Cardiac septum (tissue), 1 donor: ENCODE results near the gene CFAP77. TPM values are rescaled to one million over a fixed set of nuclear protein-coding genes. Genes with fewer than 3 reads are reported as not detected.

Experiments
- DNase-seq: peaks from one replicate; pipeline ENCODE4 v3.0.0-alpha.2; 2020; ENCODE audit warnings: low spot score
- intact Hi-C: fragments of 100-400 bp; cut with DNase I; formaldehyde crosslinking; loops from one replicate; pipeline ENCODE4 v1.14.0; 2022
- total RNA-seq: library from RNA; stranded (reverse); fragmentation: NEBNext Ultra II Directional; extraction: Animal tissue kit (Norgen Biotek cat#: 25700); gene quantifications from one replicate; pipeline ENCODE4 v1.2.1, GENCODE V29; 2021
- donor health status: DM: no; HTN: no; CAD: no.

CFAP77 gene
- total RNA-seq, 1 donor from 2014 or later = 1.2 TPM

- no peak for DNase-seq
- intact Hi-C loops = no loop called here
These were observed 100.2 kb downstream of the CFAP77 start for GRCh38 chr9:132509928-132510874.

DNA sequence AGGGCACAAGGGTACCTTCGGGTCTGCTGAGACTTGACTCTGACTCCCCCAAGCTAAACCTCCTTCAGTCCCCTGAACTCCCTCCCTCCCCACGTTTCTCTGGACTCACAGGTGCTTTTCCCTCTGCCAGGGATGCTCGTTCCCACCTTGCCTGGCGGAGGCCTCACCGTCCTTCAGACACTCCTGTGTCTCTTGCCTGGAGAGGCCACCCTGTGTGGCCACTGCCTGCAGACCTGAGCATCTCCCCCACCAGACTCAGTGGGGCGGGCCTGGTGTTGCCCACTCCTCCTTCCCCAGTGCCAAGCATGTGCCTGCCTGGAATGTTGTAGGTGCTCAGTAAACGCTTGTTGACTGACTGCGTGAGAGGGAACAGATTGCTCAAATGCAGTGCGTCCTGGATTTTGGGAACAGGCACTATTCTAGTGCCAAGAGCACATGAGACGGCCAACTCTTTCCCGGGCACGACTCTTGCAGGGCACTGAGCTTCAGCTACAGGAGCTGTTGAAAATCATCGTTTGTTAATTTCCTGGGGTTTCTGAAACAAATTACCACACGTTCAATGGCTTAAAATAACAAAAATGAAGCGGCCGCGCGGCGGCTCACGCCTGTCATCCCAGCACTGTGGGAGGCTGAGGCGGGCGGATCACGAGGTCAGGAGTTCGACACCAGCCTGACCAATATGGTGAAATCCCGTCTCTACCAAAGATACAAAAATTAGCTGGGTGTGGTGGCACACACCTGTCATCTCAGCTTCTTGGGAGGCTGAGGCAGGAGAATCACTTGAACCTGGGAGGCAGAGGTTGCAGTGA, 101.4 kb downstream of the CFAP77 start:
- intact Hi-C loops = no loop called here
- no peak for DNase-seq

DNA sequence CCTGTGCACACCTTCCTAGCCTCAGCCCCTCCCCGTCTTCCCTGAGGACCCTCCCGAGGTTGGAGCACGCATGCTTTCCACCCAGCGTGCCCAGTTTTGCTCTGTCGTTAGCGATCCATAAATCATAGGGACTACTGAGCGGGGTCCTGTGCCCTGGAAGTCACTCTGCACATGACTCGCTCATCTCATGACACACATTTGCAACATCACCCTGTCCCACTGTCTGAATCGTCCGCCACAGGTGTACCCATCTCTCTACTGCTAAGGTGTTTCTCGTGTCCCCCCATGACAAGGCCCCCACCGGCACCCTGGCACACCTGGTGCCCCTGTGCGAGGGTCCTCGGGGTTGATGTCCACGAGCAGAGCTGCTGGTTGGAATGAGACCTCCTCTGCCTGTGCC, 103.4 kb downstream of the CFAP77 start:
- intact Hi-C loops = no loop called here
- no peak for DNase-seq

DNA sequence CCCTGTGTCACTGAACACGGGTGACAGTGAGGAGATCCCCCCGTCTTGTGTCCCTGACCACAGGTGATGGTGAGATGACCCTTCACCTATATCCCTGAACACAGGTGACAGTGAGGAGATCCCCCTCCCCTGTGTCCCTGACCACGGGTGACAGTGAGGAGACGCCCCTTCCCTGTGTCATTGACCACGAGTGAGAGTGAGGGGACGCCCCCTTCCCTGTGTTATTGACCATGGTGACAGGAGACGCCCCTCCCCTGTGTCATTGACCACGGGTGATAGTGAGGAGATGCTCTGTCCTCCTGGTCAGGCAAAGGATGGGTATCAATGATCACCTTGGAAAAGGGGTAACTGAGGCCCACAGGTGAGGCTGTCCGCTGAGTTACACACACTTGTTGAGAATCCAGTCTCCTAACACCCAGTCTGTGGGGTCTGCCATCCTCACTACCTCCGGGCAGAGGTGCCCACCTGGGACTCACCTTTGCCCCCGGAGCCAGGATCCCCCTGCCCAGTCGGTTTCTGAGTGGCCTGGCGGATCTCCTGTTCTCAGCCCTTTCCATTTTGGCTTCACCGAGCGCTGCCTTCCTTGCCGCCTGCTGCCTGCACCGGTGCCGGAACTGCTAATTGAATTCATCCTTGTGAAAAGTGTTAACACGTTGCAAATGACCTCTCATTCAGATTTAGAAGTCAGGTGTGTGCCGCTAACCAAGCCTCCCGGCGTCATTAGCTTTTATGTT, 104.2 kb downstream of the CFAP77 start:
- intact Hi-C loops = no loop called here
- DNase-seq = no peak

DNA sequence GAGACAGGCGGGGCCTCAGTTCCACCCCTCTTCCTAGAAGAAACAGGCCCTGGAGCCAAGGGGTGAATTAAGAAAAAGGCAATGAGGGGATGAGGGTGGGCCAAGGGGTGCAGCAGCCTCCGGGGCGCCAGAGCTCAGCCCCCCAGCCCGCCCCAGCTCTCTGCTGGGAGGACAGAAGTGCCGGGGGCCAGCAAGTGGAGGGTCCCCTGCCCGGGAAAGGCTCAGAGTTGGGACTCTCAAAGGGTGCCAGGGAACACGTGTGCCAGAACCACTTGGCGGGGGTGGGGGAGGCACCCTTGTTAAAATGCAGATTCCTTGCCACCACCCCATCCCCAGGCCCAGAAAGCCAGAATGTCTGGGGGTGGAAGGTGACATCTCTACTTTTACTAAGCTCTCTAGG, 104.8 kb downstream of the CFAP77 start:
- DNase-seq = no peak
- intact Hi-C loops = no loop called here

DNA sequence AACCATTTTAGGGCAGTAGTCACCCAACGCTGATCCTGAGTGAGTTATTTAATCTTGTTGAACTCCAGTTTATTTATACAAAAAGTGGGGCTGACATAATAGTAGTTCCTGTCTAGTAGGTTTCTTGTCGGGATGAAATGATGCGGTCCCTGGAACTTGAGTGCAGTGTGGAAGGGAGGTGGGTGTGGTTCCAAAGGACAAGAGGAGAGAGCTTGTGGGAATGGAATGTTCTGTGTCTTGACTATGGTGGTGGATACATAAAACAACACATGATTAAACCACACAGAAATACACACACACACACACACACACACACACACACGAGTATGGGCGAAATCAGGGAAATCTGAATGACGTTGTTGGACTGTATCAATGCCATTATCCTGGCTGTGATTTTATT, 106.3 kb downstream of the CFAP77 start:
- intact Hi-C loops = no loop called here

GRCh38 chr9:132516911-132517310, 106.9 kb downstream of the CFAP77 start:
- DNase-seq = no peak
- intact Hi-C loops = no loop called here

More for the DNA sequence above, 106.3 kb downstream of the CFAP77 start:
- DNase-seq = no peak

DNA sequence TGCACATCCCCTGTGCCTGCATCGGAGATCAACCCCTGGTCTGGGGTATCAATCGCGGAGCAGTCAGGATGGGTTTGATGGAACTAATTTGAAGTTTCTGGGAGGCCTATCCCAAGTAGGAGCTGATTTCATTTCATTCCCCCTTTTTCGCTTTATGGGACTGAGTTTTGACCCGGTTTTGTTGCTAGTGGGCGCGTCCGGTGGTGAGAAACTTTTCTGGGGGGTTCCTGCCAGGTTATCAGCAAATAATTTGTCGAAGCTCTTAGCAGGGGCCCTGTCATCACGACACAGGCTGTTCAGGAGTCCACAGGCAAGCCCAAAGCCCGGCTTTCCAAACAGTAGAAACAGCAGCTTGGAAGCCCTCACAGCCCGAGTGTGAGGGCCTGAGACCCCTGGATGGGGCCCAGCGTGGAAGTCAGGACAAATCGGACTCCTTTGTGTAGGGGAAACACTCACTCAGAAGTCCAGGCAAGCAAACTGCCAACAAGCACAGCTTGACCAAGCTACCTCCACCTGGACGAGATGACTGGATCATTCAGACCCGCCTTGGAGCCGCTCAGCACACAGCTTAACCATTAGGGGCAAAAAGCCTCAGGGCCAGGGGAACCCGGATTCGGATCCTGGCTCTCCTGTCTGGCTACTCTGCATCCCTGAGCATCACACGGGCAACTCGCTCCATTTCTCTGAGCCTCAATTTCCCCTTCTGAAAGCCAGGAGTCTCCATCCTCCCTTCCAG, 108.0 kb downstream of the CFAP77 start:
- intact Hi-C loops = no loop called here
- DNase-seq = no peak

DNA sequence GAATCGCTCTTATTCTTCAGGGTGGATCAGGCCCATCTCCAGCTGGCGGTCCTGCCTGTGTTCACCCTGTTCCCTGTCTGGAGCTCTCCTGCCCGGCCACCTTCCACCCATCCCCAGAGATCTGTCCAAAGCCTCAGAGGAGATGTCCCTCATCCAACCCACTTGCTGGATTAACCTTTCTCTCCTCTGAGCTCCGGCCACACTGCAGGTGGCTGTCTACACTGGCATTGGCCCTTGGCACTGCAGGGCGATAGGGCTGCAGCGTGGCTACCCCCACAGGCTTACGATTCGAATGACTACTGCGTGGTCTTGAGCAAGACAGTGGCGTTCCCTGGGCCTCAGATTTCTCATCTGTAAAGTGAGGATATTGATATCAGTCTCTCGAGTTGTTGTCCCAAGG, 108.6 kb downstream of the CFAP77 start:
- intact Hi-C loops = no loop called here

DNA sequence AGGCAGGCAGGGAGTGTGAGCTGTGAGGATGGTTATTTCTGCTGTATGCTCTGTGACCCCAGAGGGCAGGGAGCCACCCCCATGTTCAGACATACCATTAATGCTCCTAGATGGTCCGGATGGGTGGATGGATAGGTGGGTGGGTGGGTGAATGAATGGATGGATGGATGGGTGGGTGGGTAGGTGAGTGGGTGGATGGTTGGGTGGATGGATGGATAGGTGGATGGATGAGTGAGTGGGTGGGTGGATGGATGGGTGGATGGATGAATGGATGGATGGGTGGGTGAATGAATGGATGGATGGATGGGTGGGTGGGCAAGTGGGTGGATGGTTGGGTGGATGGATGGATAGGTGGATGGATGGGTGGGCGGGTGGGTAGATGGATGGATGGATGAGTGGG, 109.0 kb downstream of the CFAP77 start:
- intact Hi-C loops = no loop called here

More for the DNA sequence above, 108.6 kb downstream of the CFAP77 start:
- no peak for DNase-seq

DNA sequence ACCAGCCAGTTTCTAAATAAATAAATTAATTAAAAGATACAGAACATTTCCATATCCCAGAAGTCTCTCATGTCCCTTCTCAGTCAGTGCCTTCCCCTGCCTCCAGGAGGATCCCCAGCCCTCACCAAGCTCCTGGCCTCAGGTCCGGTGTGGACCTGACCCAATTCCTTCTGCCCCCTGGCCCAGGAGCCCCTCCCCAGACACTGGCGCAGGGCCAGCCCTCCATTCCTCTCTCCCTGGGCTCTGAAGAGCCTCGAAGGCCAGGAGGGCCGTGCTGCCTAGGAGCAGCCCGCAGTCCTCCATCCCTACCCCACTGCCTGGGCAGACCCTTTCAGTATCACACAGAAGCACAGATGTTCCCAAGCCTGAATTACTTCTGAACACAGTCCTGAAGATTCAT, 110.6 kb downstream of the CFAP77 start:
- intact Hi-C loops = no loop called here
- DNase-seq = no peak

More for the DNA sequence above, 109.0 kb downstream of the CFAP77 start:
- no peak for DNase-seq

- intact Hi-C loops = no loop called here
- DNase-seq = no peak
These were observed 115.5 kb downstream of the CFAP77 start for GRCh38 chr9:132525308-132526023.

GRCh38 chr9:132531195-132531594, 121.2 kb downstream of the CFAP77 start:
- DNase-seq = no peak
- intact Hi-C loops = no loop called here

DNA sequence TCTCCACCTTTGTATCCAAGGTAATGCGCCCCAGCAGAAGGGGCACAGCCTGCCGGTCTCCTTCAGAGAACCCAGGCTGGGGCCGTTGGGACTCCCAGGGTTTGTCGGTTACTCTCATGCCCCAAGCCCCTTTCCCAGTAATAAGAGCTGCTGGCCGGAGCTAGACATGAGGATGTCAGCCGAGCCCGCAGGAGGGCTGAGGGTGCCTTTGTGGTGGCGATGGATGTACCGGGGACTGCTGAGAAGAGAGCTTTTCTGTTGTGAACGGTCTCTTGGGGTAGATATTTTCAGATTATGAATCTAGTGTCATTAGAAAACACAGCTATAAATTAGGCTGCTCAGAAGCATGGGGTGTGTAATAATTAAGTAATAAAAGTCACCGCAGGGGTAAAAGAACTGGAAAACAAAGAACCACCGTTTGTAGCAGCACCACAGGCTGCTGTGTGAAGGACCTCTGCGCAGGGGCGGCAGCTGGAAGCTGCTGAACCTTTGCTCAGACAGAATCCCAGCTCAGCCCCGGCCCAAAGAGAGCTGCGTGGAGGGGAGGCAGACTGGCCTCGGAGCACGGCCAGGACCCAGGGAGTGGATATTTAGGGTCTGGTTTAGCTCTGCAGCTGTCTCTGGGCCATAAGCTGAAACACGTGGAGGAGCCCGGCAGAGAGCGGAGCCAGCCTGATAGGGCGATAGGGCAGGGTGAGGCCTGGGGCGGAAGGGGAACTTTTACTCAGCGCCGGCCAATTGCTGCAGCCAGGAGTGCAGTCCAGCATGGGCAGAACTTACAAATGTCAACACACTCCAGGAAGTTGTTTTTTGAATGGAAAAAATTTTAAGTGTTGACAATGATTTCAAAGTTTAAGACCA, 121.9 kb downstream of the CFAP77 start:
- intact Hi-C loops = no loop called here
- no peak for DNase-seq

DNA sequence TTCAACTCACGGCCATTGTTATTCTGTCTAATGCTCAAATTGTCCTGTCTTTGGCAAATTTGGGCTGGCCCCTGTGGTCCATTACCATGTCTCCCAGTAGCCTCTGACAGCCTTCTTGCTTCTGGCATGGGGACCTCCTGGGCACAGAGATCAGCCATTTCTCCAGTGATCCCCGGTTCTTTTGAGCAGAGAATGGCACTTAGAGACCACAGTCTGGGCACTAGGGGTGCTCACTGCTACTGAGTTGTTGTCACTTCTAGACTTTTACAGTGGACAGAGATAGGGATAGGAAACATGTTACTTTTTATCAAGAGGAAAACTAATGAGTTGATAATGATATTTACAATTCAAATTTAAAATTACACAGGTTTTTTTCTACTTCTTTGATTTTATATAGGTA, 124.8 kb downstream of the CFAP77 start:
- no peak for DNase-seq
- intact Hi-C loops = no loop called here

- no peak for DNase-seq
These were observed 126.1 kb downstream of the CFAP77 start for GRCh38 chr9:132536124-132536523.

GRCh38 chr9:132537352-132537751, 127.3 kb downstream of the CFAP77 start:
- intact Hi-C loops = no loop called here
- DNase-seq = no peak

More at GRCh38 chr9:132536124-132536523, 126.1 kb downstream of the CFAP77 start:
- intact Hi-C loops = no loop called here

GRCh38 chr9:132538071-132538470, 128.1 kb downstream of the CFAP77 start:
- no peak for DNase-seq
- intact Hi-C loops = no loop called here
